ENCODE measurements around the gene KIAA1614. TPM values are rescaled to one million over a fixed set of nuclear protein-coding genes. Genes with fewer than 3 reads are reported as not detected.

Gene KIAA1614
- total RNA-seq, 1 donor from 2014 or later, result 2.9 TPM

GRCh38 chr1:180893614-180894013 is 19.1 kb upstream of the KIAA1614 start:
- Mint-ChIP-seq H3K27ac (no peak overlapping the region), H3K9me3 (peaks cover 4% of the 10 kb centered on the region), H3K36me3 (no peaks in the 10 kb centered on the region), H3K27me3 (no peaks in the 10 kb centered on the region), H3K4me3 (no peak overlapping the region), H3K4me1 (ENCODE audit: unreplicated experiment) (peaks cover 8% of the 10 kb centered on the region)
- TF ChIP-seq, protein P1, sequence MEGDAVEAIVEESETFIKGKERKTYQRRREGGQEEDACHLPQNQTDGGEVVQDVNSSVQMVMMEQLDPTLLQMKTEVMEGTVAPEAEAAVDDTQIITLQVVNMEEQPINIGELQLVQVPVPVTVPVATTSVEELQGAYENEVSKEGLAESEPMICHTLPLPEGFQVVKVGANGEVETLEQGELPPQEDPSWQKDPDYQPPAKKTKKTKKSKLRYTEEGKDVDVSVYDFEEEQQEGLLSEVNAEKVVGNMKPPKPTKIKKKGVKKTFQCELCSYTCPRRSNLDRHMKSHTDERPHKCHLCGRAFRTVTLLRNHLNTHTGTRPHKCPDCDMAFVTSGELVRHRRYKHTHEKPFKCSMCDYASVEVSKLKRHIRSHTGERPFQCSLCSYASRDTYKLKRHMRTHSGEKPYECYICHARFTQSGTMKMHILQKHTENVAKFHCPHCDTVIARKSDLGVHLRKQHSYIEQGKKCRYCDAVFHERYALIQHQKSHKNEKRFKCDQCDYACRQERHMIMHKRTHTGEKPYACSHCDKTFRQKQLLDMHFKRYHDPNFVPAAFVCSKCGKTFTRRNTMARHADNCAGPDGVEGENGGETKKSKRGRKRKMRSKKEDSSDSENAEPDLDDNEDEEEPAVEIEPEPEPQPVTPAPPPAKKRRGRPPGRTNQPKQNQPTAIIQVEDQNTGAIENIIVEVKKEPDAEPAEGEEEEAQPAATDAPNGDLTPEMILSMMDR (conservative IDR thresholded peaks at IDR 0.05), result no peak
- DNase-seq (ENCODE audit: extremely low spot score, unreplicated experiment), result no peak

DNA sequence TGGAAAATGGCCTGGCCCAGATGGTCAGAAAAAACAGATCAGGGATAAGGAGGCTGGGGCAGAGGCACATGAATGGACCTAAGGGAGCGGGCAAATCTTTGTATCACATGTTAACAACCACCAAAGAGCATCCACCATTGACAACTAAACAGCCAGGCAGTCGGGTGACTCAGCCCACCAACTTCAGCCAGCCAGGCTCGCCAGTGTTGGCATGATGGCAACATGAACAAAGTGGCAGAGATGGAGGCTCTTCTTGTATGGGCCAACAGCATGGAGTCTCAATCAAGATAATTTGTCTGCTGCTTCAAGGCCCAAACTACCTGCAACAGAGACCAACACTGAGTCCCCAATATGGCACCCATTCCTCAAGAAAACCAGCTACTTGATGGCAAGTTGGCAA is 16.5 kb upstream of the KIAA1614 start:
- H3K9me3 Mint-ChIP-seq, result peaks cover 4% of the 10 kb centered on the region
- no peaks in the 10 kb centered on the region for H3K27me3 Mint-ChIP-seq
- H3K4me1 Mint-ChIP-seq (ENCODE audit: unreplicated experiment), result peaks cover 15% of the 10 kb centered on the region
- DNase-seq (ENCODE audit: extremely low spot score, unreplicated experiment), result no peak
- no peaks in the 10 kb centered on the region for H3K36me3 Mint-ChIP-seq
- H3K27ac Mint-ChIP-seq, result no peak overlapping the region
- TF ChIP-seq, protein P1 (conservative IDR thresholded peaks at IDR 0.05), result no peak
- H3K4me3 Mint-ChIP-seq, result no peak overlapping the region

DNA sequence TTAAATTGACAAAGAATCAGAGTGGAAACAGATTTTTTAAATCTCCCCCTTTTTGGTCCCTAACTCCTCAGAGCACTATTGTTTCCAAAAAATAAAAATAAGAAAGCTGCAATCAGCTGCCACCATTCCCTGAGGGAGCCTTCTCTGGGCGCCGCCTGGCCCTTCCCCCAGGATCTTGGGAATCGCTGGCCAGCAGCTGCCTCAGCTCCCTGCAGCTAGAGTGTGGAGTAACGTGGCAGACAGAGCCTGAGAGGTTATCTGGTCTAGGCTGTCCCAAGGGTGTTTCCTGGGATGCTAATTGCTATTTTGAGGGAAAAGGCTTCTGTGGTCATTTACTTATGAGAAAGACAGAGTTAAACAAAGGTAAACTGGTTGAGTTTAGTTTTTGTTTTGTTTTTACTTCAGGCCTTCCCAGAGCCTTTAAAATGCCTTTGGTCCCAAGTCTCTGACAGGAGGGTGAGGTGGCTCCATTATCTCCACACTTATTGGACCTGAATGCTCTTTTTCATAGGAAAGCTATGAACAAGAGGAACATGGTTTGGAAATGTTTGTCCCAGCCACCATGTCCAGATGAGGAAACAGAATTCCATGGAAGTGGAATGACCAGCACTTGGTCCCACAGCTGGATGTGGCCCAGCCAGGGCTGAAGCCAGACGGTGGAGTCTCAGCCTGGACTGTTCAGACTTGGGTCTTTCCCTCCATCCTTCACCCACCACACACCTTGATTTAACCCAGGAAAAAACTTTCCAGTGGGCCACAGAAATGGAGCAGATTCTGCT is 14.1 kb upstream of the KIAA1614 start:
- Mint-ChIP-seq H3K4me1 (ENCODE audit: unreplicated experiment) (peaks cover 15% of the 10 kb centered on the region), H3K27me3 (peaks cover 4% of the 10 kb centered on the region), H3K27ac (no peak overlapping the region), H3K36me3 (no peaks in the 10 kb centered on the region), H3K4me3 (no peak overlapping the region), H3K9me3 (peaks cover 4% of the 10 kb centered on the region)
- no peak for DNase-seq (ENCODE audit: extremely low spot score, unreplicated experiment)
- TF ChIP-seq, protein P1 (conservative IDR thresholded peaks at IDR 0.05), result no peak

DNA sequence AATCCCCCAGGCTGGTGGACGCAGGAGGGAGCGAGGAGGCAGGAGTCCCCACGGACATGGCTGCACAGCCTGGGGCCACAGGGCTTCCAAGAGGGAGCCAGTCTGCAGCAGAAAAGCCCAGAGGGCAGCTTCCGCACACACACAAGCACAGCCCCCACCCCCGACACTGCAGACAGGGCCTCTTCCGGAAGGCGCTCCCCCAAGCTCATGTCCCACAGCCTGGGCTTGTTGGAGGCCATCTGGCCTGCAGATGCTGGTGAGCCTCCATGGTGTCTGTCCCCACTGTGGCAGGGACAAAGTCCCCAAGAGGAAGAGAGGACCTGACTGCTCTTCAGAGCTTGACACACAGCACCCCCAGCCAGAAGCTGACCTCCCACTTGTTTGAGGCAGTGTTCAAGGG is 13.4 kb upstream of the KIAA1614 start:
- TF ChIP-seq, protein P1 (conservative IDR thresholded peaks at IDR 0.05), result no peak
- Mint-ChIP-seq H3K27me3 (peaks cover 4% of the 10 kb centered on the region), H3K4me1 (ENCODE audit: unreplicated experiment) (peaks cover 15% of the 10 kb centered on the region), H3K9me3 (peaks cover 4% of the 10 kb centered on the region), H3K27ac (no peak overlapping the region), H3K4me3 (no peak overlapping the region), H3K36me3 (no peaks in the 10 kb centered on the region)
- DNase-seq (ENCODE audit: extremely low spot score, unreplicated experiment), result no peak

DNA sequence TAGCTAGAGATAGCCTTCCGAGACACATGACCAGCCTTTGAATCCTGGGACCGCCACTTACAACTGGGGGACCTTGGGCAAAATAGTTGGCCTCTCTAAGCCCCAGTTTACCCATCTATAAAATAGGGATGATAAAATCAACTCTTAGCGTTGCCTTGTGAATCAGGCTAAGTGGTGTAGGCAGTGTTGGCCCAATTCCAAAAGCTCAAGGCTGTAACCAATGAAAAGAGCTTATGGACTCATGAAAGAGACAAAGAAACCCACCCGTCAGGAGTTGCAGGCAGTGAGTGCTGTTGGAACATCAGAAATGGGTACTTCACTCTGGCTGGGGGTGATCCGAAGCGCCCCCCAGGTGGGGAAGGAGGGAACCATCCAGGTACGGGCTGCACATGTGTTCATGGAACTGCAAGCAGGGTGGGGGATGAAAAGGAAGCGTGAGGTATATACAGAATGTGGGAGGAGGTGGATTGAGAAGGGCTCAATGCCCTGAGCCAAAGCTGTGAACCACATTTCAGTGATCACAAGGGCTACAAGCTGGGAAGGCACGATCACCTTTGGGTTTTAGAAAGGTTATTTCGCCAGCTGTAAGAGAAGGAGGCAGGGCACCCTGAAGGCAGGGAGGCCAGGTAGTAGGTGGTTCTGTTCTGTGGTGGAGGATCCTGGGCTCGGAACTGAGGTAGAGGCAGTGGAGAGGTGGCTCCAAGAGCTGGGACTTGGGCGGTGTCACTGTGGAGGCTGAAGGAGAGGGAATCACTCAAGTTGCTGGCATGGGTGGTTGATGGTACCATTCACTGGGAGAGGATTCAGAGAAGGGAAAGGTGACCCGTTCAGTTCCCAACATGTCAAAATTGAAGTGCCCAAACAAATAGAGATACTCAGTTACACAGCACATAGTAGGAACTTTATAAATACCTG is 11.4 kb upstream of the KIAA1614 start:
- Mint-ChIP-seq H3K36me3 (no peaks in the 10 kb centered on the region), H3K4me3 (no peak overlapping the region), H3K9me3 (no peaks in the 10 kb centered on the region), H3K4me1 (ENCODE audit: unreplicated experiment) (peaks cover 15% of the 10 kb centered on the region), H3K27me3 (peaks cover 4% of the 10 kb centered on the region), H3K27ac (no peak overlapping the region)
- no peak for DNase-seq (ENCODE audit: extremely low spot score, unreplicated experiment)
- TF ChIP-seq, protein P1 (conservative IDR thresholded peaks at IDR 0.05), result no peak
